Endothelial cell of umbilical vein (primary cell): ENCODE results near the gene GRM7. TPM values are rescaled to one million over a fixed set of nuclear protein-coding genes. Genes with fewer than 3 reads are reported as not detected.

Experiments
- BruUV-seq: library from RNA; stranded (reverse); fragments of 400-500 nt; replicated peaks from 2 replicates; lab custom pipeline; 2021; lab: Mats Ljungman, UMichigan
- CTCF ChIA-PET: fragments of 300-600, 350-600 bp; sonication (Branson Sonifier 250); formaldehyde crosslinking; loops from one replicate; lab custom pipeline; 2021; ENCODE audit warnings: antibody characterized with exemption, inconsistent platforms; lab: Charles Lee
- POLR2A ChIA-PET: fragments of 300-600, 350-600 bp; sonication (Branson Sonifier 250); formaldehyde crosslinking; loops from one replicate; lab custom pipeline; 2021; ENCODE audit warnings: antibody characterized with exemption, inconsistent platforms; lab: Charles Lee
- DNase-seq: peaks from one replicate; pipeline ENCODE4 v3.0.0-alpha.2; 2011; ENCODE audit warnings: low read depth, low spot score
- FAIRE-seq: peaks from 2 replicates; lab custom pipeline; 2011; peaks lifted over from hg19 to GRCh38; lab: Jason Lieb, UNC
- H2AFZ ChIP-seq: 2 replicates; pipeline ENCODE4 v1.6.0; 2012; ENCODE audit warnings: low read depth, low read length, control low read depth, inconsistent platforms
- H3K27ac ChIP-seq: 2 replicates; pipeline ENCODE4 v1.5.1; 2011; ENCODE audit warnings: low read depth, mild to moderate bottlenecking, control low read depth, low read length, moderate library complexity; ENCODE audit not compliant: insufficient read depth
- H3K27me3 ChIP-seq, 2 experiments: 2 replicates each; pipeline versions ENCODE4 v1.6.0 to v1.6.1; 2011; ENCODE audit warnings: low read length in 2 of 2, mixed read lengths in 1 of 2; ENCODE audit not compliant: control insufficient read depth in 2 of 2, insufficient read depth in 2 of 2
- H3K36me3 ChIP-seq, 2 experiments: 2 replicates in 1 of 2; 3 replicates in 1 of 2; pipeline ENCODE4 v1.5.1; 2011; ENCODE audit warnings: low read length in 2 of 2, mild to moderate bottlenecking in 1 of 2, moderate library complexity in 1 of 2; ENCODE audit not compliant: control insufficient read depth in 2 of 2, insufficient read depth in 2 of 2; ENCODE audit errors: extremely low read depth in 1 of 2
- H3K4me1 ChIP-seq: 3 replicates; pipeline ENCODE4 v1.5.1; 2011; ENCODE audit warnings: mild to moderate bottlenecking, low read length; ENCODE audit not compliant: control insufficient read depth, insufficient read depth; ENCODE audit errors: extremely low read depth
- H3K4me2 ChIP-seq: 2 replicates; pipeline ENCODE4 v1.6.1; 2011; ENCODE audit warnings: low read length, control low read depth, mixed read lengths; ENCODE audit not compliant: insufficient read depth
- H3K4me3 ChIP-seq, 3 experiments: fragments of 200-600 bp in 1 of 3; sonication (generic), shearing (Covaris generic) in 1 of 3; replicated peaks in 1 of 3; 2 replicates each; pipeline ENCODE4 v1.5.1; 2011 to 2016; ENCODE audit warnings: control low read depth in 3 of 3, low read length in 3 of 3, mild to moderate bottlenecking in 2 of 3, inconsistent platforms in 1 of 3, low read depth in 1 of 3, moderate library complexity in 1 of 3; ENCODE audit not compliant: insufficient read depth in 1 of 3
- H3K79me2 ChIP-seq: 2 replicates; pipeline ENCODE4 v1.6.0; 2012; ENCODE audit warnings: low read length, inconsistent platforms; ENCODE audit not compliant: control insufficient read depth, insufficient read depth
- H3K9ac ChIP-seq: replicated peaks from 2 replicates; pipeline ENCODE3; 2011; ENCODE audit warnings: low read length, control low read depth; ENCODE audit not compliant: insufficient read depth; ENCODE audit errors: extremely low read depth
- H3K9me1 ChIP-seq: replicated peaks from 3 replicates; pipeline ENCODE4 v1.6.0; 2011; ENCODE audit warnings: mild to moderate bottlenecking, low read length; ENCODE audit not compliant: control insufficient read depth, insufficient read depth; ENCODE audit errors: extremely low read depth
- H3K9me3 ChIP-seq: replicated peaks from 2 replicates; pipeline ENCODE4 v1.5.1; 2012; ENCODE audit warnings: low read length, inconsistent platforms; ENCODE audit not compliant: control insufficient read depth, insufficient read depth
- H4K20me1 ChIP-seq: replicated peaks from 2 replicates; pipeline ENCODE3; 2011; ENCODE audit warnings: mild to moderate bottlenecking, low read length; ENCODE audit not compliant: control insufficient read depth, insufficient read depth; ENCODE audit errors: extremely low read depth
- CTCF ChIP-seq, 2 donors: IDR thresholded peaks; 1 replicate in 1 of 2; 2 replicates in 1 of 2; pipeline ENCODE4 v1.5.1; 2011; ENCODE audit warnings: low read length in 2 of 2, mild to moderate bottlenecking in 2 of 2, moderate library complexity in 2 of 2, control low read depth in 1 of 2, inconsistent platforms in 1 of 2, low read depth in 1 of 2; ENCODE audit not compliant: insufficient read depth in 1 of 2; ENCODE audit errors: extremely low read depth in 1 of 2
- EZH2 ChIP-seq: IDR thresholded peaks from 2 replicates; pipeline ENCODE4 v1.6.1; 2012; ENCODE audit warnings: borderline replicate concordance, low read depth, mild to moderate bottlenecking, moderate library complexity, low read length, inconsistent platforms; ENCODE audit not compliant: severe bottlenecking
- FOS ChIP-seq: IDR thresholded peaks from 2 replicates; pipeline ENCODE4 v1.6.1; 2011; ENCODE audit warnings: mild to moderate bottlenecking, low read length, moderate library complexity, borderline replicate concordance; ENCODE audit not compliant: insufficient read depth
- GATA2 ChIP-seq: IDR thresholded peaks from 2 replicates; pipeline ENCODE4 v1.7.0; 2011; ENCODE audit warnings: low read depth, mild to moderate bottlenecking, moderate library complexity, mixed read lengths, low read length; ENCODE audit not compliant: insufficient read length, insufficient read depth
- JUN ChIP-seq: IDR thresholded peaks from 2 replicates; pipeline ENCODE4 v1.6.1; 2011; ENCODE audit warnings: borderline replicate concordance, low read depth; ENCODE audit not compliant: insufficient read length, insufficient read depth
- MAX ChIP-seq: IDR thresholded peaks from 2 replicates; pipeline ENCODE4 v1.6.1; 2011; ENCODE audit not compliant: insufficient read depth, insufficient read length
- MYC ChIP-seq: IDR thresholded peaks from one replicate; pipeline ENCODE4 v1.6.1; 2011; ENCODE audit warnings: mild to moderate bottlenecking, low read depth, low read length
- POLR2A ChIP-seq: IDR thresholded peaks from 2 replicates; pipeline ENCODE4 v1.6.1; 2012; ENCODE audit warnings: low read depth, mild to moderate bottlenecking, control low read depth, low read length
- POLR2AphosphoS5 ChIP-seq: IDR thresholded peaks from 2 replicates; pipeline ENCODE4 v1.6.1; 2012; ENCODE audit warnings: low read depth, mild to moderate bottlenecking, control low read depth, low read length, moderate library complexity; ENCODE audit not compliant: insufficient read depth
- dilution Hi-C: fragments of 300-500 bp; cut with MboI; formaldehyde crosslinking; loops from one replicate; pipeline ENCODE4 v1.15.0; 2019; ENCODE audit warnings: low sequenced_read_pairs; ENCODE audit not compliant: extremely low pct_ligation_motif_present
- intact Hi-C: fragments of 100-400 bp; cut with micrococcal nuclease; formaldehyde crosslinking; loops from one replicate; pipeline ENCODE4 v1.10.0; 2022
- polyA plus RNA-seq, 4 experiments: library from polyadenylated mRNA; depleted of rRNA in 3 of 4; stranded (reverse) in 3 of 4; unstranded in 1 of 4; fragments of >200 nt; gene quantifications; 2 replicates each; pipeline versions ENCODE4 v1.2.1 to v1.2.3, GENCODE V29; 2011 to 2012; ENCODE audit warnings: missing spikeins in 1 of 4
- total RNA-seq: library from RNA; stranded (reverse); gene quantifications from 2 replicates; pipeline ENCODE4 v1.2.3, GENCODE V29; 2021

GRM7 gene
- total and polyA plus RNA-seq, 2 donors (not counting 3 experiments of a cell fraction or from before 2014, with no cell fraction given) = 0.12 TPM; not detected in 1

GRCh38 chr3:7618606-7619005 lies 757.7 kb downstream of the GRM7 start:
- Histone ChIP-seq H4K20me1 (no peaks in the 10 kb centered on the region), H3K4me2 (no peak overlapping the region), H3K79me2 (no peaks in the 10 kb centered on the region), H3K27ac (no peak overlapping the region), H3K4me3 (no peak overlapping the region), H3K9me3 (no peaks in the 10 kb centered on the region), H3K36me3 (no peaks in the 10 kb centered on the region), H3K9me1 (no peaks in the 10 kb centered on the region), H3K4me1 (no peaks in the 10 kb centered on the region), H2AFZ (no peak overlapping the region), H3K27me3 (peaks cover 0 to 1% of the 10 kb centered on the region in 2 experiments), H3K9ac (no peak overlapping the region)
- intact Hi-C loops (no loop called here), dilution Hi-C loops (no loop called here)
- TF ChIP-seq MYC (no peak), FOS (no peak), GATA2 (no peak), CTCF (IDR thresholded peaks at IDR 0.05; ENCODE audit: extremely low read depth in 1 of 2, insufficient read depth in 1 of 2, low read depth in 1 of 2, low read length in 2 of 2) (no peak), JUN (no peak), MAX (no peak), POLR2A (no peak), POLR2AphosphoS5 (no peak), EZH2 (no peak)
- CTCF ChIA-PET = no interaction called here
- no peak for DNase-seq
- no TSS peak for BruUV-seq
- POLR2A ChIA-PET = no interaction called here
- no peak for FAIRE-seq
